ENCODE results near the gene ADRB1. TPM values are rescaled to one million over a fixed set of nuclear protein-coding genes. Genes with fewer than 3 reads are reported as not detected.

Gene ADRB1
- polyA plus RNA-seq, 1 of the 3 experiments (the other 2 are of a cell fraction), result not detected

DNA sequence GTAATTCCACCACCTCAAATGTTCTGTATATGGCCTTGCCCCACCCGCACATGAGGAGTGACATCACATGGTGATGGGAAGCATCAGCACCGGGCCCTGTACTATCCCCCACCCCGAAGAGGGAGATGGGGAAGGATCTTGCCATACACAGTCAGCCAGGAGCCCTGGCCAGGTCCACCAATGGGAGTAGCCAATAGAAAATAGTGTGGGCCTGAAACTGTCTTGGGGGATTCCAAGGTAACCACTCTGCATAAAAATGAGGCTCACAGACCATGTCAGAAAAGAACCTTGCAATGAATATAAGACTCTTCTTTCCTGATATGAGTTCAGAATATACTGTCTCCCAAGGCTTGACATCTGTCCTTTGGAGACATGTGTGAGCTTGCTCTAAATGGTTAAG, 51.1 kb downstream of the ADRB1 start (continued):
- TF ChIP-seq, protein P1, sequence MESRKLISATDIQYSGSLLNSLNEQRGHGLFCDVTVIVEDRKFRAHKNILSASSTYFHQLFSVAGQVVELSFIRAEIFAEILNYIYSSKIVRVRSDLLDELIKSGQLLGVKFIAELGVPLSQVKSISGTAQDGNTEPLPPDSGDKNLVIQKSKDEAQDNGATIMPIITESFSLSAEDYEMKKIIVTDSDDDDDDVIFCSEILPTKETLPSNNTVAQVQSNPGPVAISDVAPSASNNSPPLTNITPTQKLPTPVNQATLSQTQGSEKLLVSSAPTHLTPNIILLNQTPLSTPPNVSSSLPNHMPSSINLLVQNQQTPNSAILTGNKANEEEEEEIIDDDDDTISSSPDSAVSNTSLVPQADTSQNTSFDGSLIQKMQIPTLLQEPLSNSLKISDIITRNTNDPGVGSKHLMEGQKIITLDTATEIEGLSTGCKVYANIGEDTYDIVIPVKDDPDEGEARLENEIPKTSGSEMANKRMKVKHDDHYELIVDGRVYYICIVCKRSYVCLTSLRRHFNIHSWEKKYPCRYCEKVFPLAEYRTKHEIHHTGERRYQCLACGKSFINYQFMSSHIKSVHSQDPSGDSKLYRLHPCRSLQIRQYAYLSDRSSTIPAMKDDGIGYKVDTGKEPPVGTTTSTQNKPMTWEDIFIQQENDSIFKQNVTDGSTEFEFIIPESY (IDR thresholded peaks at IDR 0.05; ENCODE audit: borderline replicate concordance, low read depth), result no peak
- TF ChIP-seq, protein P2, sequence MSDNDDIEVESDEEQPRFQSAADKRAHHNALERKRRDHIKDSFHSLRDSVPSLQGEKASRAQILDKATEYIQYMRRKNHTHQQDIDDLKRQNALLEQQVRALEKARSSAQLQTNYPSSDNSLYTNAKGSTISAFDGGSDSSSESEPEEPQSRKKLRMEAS (IDR thresholded peaks at IDR 0.05; ENCODE audit: low read depth), result no peak
- TF ChIP-seq EZH2phosphoT487 (IDR thresholded peaks at IDR 0.05; ENCODE audit: borderline replicate concordance, low read depth) (no peak), RAD21 (IDR thresholded peaks at IDR 0.05; ENCODE audit: low read length) (no peak), TCF12 (IDR thresholded peaks at IDR 0.05) (no peak), FOXM1 (IDR thresholded peaks at IDR 0.05; ENCODE audit: low read depth) (no peak), CHD2 (IDR thresholded peaks at IDR 0.05; ENCODE audit: low read length, partially characterized antibody) (no peak), TAF1 (IDR thresholded peaks at IDR 0.05; ENCODE audit: borderline replicate concordance, low read depth, low read length) (no peak), NRF1 (IDR thresholded peaks at IDR 0.05; ENCODE audit: low read depth, low read length) (no peak)
- TF ChIP-seq, protein P3, sequence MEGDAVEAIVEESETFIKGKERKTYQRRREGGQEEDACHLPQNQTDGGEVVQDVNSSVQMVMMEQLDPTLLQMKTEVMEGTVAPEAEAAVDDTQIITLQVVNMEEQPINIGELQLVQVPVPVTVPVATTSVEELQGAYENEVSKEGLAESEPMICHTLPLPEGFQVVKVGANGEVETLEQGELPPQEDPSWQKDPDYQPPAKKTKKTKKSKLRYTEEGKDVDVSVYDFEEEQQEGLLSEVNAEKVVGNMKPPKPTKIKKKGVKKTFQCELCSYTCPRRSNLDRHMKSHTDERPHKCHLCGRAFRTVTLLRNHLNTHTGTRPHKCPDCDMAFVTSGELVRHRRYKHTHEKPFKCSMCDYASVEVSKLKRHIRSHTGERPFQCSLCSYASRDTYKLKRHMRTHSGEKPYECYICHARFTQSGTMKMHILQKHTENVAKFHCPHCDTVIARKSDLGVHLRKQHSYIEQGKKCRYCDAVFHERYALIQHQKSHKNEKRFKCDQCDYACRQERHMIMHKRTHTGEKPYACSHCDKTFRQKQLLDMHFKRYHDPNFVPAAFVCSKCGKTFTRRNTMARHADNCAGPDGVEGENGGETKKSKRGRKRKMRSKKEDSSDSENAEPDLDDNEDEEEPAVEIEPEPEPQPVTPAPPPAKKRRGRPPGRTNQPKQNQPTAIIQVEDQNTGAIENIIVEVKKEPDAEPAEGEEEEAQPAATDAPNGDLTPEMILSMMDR (IDR thresholded peaks at IDR 0.05), result no peak

DNA sequence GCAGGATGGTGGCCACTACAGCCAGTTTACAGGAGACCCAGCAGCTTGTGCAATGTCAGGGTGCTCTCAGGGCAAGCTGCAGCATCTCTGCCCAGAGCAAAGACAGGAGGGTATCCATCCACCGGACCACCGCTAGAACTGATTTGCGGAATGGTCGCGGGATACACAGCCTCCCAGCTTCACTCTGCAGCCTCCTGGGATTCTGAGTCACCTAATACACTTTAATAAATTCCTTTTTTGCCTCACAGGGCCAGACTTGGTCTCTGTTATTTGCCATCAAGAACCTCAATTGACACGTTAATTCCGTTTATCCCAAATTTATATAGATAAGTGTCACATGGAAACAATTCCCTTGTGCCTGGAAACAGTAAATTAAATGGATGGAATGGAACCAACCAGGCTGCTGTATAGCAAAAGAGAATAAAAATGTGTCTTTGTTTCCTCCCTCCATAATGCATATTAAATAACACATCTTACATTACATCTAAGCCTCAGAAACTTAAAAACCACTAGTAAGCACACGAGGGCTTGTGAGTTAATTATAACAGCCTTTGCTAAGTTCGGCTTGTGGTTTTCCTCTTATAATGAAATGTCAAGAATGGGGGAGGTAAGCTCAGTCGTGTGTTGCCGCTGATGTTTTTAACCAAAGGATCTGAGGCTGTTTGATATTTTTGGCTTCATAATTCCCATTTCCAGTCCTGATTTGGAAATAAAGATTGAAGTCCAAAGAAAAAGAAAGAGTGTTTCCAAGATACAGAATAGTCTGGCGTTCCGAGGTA, 52.1 kb downstream of the ADRB1 start:
- Histone ChIP-seq H4K20me1 (ENCODE audit: insufficient read depth) (no peaks in the 10 kb centered on the region), H3K9me2 (no peaks in the 10 kb centered on the region), H3K4me1 (ENCODE audit: control insufficient read depth in 1 of 2, insufficient read depth in 2 of 2, low read depth in 1 of 2, low read length in 1 of 2) (peaks cover 0 to 9% of the 10 kb centered on the region in 2 experiments; a peak in 2 of 4 replicates), H3K4me3 (ENCODE audit: low read depth in 2 of 2, low read length in 1 of 2) (no peak overlapping the region), H3K79me2 (ENCODE audit: insufficient read depth) (no peaks in the 10 kb centered on the region), H3K27me3 (ENCODE audit: insufficient read depth) (peaks cover 12% of the 10 kb centered on the region), H3K9me3 (no peaks in the 10 kb centered on the region), H3K4me2 (peak overlapping the region; percentile 5; the same call in 1 of the 2 replicates), H3K36me3 (replicated peaks in 1 of 2; ENCODE audit: control insufficient read depth in 1 of 2, insufficient read depth in 2 of 2, low read length in 1 of 2) (no peaks in the 10 kb centered on the region), H2AFZ (ENCODE audit: low read depth) (no peak overlapping the region), H3K27ac (ENCODE audit: low read depth in 2 of 2, low read length in 1 of 2) (no peak overlapping the region), H3F3A (replicated peaks; ENCODE audit: insufficient read depth) (no peaks in the 10 kb centered on the region), H3K9ac (no peak overlapping the region)
- peak; percentile 56 for DNase-seq
- 35% methylated on average over 13 of the region's 13 CpGs for WGBS (ENCODE audit: low lambda C conversion rate)
- CTCF ChIA-PET, result interaction anchor here (0.8 to 1.5 kb wide), 5 partner anchors 30 to 391 kb away, joined by 3 to 6 read pairs (median 4); no protein-coding TSS in a partner anchor
- POLR2A ChIA-PET, result no interaction called here
- TF ChIP-seq TCF12 (IDR thresholded peaks at IDR 0.05) (no peak), EP300 (IDR thresholded peaks at IDR 0.05; ENCODE audit: borderline replicate concordance in 1 of 2, low read depth in 1 of 2, low read length in 1 of 2) (peak in 1 of 2 experiments; percentile 47; a peak in 1 of 4 replicates), YY1 (IDR thresholded peaks at IDR 0.05; ENCODE audit: low read depth) (no peak), MXI1 (IDR thresholded peaks at IDR 0.05; ENCODE audit: low read depth, low read length) (no peak), RFX5 (IDR thresholded peaks at IDR 0.05; ENCODE audit: low read length) (no peak), RXRA (IDR thresholded peaks at IDR 0.05; ENCODE audit: borderline replicate concordance, low read depth) (no peak), FOSL2 (IDR thresholded peaks at IDR 0.05; ENCODE audit: borderline replicate concordance, low read depth) (no peak), NRF1 (IDR thresholded peaks at IDR 0.05; ENCODE audit: low read depth, low read length) (no peak), TEAD4 (IDR thresholded peaks at IDR 0.05; ENCODE audit: borderline replicate concordance, insufficient read depth) (no peak), TAF1 (IDR thresholded peaks at IDR 0.05; ENCODE audit: borderline replicate concordance, low read depth, low read length) (no peak), GABPA (IDR thresholded peaks at IDR 0.05; ENCODE audit: low read depth) (no peak), FOXJ3 (CRISPR knock-in tag; IDR thresholded peaks at IDR 0.05) (no peak), EZH2phosphoT487 (IDR thresholded peaks at IDR 0.05; ENCODE audit: borderline replicate concordance, low read depth) (no peak), JUND (IDR thresholded peaks at IDR 0.05) (no peak), ELF1 (IDR thresholded peaks at IDR 0.05) (no peak), CHD2 (IDR thresholded peaks at IDR 0.05; ENCODE audit: low read length, partially characterized antibody) (peak; percentile 43), RCOR1 (IDR thresholded peaks at IDR 0.05; ENCODE audit: low read length) (peak; percentile 68)
- TF ChIP-seq, protein P4, sequence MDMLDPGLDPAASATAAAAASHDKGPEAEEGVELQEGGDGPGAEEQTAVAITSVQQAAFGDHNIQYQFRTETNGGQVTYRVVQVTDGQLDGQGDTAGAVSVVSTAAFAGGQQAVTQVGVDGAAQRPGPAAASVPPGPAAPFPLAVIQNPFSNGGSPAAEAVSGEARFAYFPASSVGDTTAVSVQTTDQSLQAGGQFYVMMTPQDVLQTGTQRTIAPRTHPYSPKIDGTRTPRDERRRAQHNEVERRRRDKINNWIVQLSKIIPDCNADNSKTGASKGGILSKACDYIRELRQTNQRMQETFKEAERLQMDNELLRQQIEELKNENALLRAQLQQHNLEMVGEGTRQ (IDR thresholded peaks at IDR 0.05; ENCODE audit: borderline replicate concordance, low read depth, low read length), result no peak
- TF ChIP-seq, protein P5, sequence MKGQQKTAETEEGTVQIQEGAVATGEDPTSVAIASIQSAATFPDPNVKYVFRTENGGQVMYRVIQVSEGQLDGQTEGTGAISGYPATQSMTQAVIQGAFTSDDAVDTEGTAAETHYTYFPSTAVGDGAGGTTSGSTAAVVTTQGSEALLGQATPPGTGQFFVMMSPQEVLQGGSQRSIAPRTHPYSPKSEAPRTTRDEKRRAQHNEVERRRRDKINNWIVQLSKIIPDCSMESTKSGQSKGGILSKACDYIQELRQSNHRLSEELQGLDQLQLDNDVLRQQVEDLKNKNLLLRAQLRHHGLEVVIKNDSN (IDR thresholded peaks at IDR 0.05; ENCODE audit: borderline replicate concordance, low read depth), result no peak

All from SK-N-SH (cell line).